ENCODE measurements around the gene DSG2. TPM values are rescaled to one million over a fixed set of nuclear protein-coding genes. Genes with fewer than 3 reads are reported as not detected.
"Not testable (repeated sequence)": the region's sequence is repeated elsewhere in the genome, so short reads cannot be mapped to it uniquely, and the experiment has no call there.

DSG2 gene
- total RNA-seq, 1 donor from 2014 or later, result 3.3 TPM

DNA sequence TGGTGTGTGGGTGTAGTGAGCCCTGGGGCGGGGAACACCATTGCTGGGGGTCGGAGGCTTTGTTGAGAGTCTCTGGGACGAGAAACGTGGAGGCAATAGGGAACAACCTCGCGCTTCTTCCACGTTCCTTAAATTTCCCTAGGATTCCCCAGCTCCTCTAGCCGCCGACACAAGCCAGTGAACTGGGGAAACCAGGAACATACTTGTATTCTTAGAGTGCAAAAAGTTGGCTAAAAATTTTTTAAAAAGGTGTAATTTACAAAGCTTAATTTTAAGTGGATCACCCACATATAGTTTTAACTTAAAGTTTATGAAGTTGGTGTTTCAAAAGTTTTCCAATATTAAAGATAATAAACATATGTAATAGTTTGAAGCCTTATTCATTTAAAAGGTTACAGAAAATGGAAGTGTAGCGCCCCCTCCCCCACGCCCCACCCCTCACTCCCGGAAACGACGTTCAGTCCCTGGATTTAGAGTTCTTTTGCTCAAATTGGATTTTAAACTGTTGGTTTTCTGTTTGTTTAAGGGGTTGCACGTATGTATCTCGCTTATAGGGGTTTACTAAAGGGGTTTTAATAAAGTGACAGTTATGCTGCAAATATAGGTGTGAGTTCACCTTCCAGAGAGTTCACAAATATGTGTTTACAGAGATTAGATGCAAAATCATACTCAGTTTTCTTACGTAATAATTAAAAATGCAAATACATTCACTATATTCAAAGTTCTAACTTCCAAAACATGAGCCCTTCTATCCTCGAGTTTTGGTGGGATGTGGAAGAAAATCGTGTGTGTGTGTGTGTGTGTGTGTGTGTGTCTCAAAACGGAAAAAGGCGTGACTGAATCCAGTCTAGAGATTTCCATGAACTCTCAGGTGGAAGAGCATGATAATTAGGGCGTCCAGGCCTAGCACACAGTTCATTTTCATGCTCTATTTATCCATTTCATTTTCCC is 872 bp downstream of the DSG2 start:
- FAIRE-seq (no peak), DNase-seq (ENCODE audit: low spot score in 2 of 2) (no peak)

DNA sequence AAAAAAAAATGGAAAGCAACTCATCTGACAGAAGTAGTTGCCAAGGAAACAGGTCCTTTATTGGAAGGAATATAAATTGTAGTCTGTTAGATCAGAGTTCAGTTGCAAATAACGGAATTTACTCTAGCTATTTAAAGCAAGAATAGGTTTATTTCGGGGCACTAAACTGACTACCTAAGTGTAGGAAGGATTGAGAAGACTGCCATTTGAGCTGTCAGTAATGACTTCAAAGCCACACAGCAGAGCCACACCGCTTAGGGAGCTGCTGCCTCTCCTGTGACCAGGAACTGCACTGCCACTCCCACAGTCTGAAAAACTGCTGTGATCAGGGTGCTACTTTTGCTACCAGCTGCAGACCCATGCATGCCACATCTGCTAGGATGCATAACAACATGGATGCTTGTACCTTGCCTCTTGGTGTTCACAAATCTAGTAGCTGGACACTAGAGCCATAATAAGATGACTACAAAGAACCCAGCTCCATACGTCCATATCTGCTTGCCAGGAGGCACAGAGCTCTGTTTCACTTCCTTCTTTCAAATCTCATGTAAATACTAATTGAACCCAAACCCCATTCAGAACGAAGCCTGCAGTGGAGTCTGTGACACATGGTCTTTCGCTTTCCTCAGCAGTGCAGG is 2.2 kb downstream of the DSG2 start:
- DNase-seq (ENCODE audit: low spot score in 2 of 2), result no peak
- no peak for FAIRE-seq

DNA sequence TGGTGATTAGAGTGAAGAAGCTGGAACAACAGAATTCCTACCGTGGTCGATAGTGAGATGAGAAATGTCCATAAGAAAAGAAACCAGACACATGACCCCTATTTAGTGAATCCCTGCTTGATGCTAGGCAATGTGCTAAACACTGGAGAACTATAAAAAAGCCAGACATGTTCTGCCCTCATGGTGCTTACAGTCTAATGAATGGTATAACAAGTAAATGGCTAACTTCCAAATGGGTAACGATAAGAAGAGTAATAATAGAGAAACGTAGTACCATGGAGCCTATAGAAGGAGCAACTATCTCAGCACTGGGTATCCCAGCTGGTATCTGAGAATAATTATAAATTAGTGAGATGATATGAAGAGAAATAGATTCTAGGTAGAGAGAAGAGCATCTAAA is 5.0 kb downstream of the DSG2 start:
- no peak for DNase-seq (ENCODE audit: low spot score in 2 of 2)
- no peak for FAIRE-seq

DNA sequence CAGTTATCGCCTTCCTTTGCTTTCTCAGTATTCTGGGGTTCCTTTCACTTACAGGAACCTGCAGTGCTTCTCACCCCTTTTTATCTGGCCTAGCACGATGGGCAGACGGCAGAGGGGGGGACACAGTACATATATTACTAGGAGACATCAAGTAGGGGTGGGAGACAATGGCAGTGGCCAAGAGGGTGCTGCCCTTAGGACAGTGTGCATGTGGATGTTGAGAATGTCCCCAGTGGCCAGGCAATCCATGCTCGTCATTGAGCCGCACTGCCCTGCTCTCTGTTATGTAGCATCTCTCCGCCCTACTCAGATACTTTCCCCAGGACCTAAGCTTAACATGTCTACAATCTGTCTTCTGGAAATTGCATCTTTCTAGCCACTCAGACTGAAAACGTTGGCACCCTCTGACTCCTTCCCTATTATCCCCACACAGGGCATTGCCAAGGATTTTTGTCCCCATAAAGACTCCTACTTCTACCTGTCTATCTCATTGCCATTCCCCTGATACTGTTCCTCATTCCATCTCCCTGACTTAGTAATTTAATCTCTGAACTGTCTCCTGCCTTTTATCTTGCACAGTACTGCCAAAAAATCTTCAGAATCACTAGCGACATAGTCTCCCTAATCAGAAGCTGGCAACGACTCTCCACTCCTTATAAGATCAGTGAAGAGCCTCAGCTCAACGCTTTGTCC is 6.6 kb downstream of the DSG2 start:
- DNase-seq (ENCODE audit: low spot score in 2 of 2), result no peak
- FAIRE-seq, result no peak

DNA sequence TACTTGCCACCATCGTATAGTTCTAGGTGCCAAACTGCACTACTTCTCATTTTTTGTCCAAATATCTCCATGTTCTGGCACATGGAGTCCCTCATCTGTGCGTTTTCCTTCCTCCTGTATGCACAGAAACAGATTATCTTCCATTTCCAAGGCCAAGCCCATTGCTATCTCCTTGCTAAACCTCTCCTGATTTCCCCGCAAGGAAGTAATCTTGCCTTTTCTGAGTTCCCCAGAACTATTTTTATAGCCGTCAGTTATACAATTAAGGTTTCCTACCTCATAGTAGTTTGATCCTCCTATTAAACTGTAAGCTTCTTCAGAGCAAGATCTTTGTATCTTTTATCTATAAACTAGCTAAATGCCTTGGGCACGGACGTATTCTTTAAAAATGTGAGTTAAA is 7.2 kb downstream of the DSG2 start:
- DNase-seq (ENCODE audit: low spot score in 2 of 2) (no peak), FAIRE-seq (no peak)

DNA sequence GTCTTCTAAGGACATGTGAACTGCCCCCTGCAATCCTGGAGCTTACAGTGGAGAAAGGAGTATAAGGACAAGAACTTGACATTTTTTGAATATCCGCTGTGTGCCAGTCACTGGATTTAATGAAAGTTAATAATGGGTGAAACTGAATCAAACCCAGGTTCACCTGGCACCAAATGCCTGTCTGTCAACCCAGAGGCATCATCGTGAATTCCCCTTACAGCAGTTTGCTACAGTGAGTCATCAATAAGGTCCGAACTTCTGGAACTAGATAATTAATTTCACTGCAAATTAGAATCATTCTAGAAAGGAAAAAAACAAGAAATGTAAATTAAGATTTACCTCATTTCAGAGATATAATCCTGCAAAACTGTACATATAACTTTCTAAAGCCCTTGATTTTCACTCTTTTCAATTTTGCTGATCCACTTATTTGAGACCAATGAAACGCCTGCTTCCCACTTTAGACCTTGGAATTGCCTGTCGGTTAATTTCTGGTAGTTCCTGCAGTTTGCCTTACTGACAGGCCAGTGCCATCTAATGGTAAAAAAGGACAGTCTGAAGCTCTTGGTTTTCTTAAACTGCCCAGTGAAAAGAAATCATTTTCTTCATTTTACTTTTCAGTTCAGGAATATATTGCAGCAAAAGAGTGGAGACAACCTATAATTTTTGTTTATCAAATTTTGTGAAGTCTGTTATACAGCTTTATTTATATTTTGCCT is 8.2 kb downstream of the DSG2 start:
- FAIRE-seq, result no peak
- DNase-seq (ENCODE audit: low spot score in 2 of 2), result no peak

DNA sequence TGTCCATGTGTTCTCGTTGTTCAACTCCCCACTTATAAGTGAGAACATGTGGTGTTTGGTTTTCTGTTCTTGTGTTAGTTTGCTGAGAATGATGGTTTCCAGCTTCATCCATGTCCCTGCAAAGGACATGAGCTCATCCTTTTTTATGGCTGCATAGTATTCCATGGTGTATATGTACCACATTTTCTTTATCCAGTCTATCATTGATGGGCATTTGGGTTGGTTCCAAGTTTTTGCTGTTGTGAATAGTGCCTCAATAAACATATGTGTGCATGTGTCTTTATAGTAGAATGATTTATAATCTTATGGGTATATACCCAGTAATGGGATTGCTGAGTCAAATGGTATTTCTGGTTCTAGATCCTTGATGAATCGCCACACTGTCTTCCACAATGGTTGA is 9.1 kb downstream of the DSG2 start:
- not testable (repeated sequence) for FAIRE-seq; DNase-seq (ENCODE audit: low spot score in 2 of 2)

DNA sequence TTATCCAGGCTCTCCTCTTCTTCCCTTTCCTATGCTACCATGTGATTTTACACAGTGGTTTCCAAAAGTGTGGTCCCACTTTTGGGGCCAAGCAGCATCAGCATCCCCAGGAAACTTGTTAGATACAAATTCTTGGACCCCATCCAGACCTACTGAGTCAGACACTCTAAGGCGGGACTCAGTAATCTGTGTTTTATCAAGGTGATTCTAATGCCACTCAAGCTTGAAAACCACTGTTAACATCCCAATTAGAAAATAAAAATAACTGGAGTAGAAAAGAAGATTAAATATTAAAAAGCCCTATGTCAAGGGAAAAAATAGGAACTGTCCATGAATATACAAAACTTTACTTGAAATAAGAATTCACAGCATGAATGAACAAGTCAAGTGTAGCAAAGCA is 10.8 kb downstream of the DSG2 start:
- no peak for DNase-seq (ENCODE audit: low spot score in 2 of 2)
- FAIRE-seq, result no peak

DNA sequence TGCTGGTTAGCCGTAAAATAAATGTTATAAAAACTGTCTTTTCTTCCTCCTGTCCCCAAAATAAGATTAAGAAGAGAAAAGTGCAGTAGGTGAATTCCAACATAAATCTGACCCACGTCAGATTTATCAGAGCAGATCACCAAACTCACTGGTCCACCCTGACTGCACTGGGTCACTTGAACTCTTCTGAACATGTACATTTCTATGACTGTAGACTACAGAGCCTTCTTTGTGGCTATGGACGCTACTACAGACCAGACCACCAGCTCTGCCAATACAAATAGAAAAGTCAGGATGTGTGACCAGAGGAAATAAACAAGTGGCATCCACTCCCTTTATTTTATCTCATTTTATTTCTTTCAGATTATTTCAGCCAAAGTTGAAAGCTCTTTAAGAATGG is 11.6 kb downstream of the DSG2 start:
- FAIRE-seq, result no peak
- DNase-seq (ENCODE audit: low spot score in 2 of 2), result no peak

DNA sequence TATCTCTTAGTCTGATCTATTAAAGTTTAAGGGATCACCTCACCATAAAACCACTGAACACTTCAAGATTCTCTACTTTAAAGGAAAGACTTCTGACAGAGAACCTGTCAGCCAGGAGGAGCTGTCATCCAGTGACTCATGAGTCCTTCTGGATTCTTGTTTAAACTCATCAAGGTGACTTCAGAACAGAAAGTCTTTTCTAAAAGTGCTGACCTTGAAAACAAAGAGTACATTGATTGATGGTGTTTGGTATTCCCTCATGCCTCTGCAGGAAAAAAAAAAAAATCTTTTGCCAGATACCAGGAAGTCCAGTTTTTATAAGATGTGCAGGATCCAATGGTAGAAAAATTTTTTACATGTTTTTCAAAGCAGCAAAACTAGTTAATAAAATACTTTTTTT is 12.3 kb downstream of the DSG2 start:
- FAIRE-seq (no peak), DNase-seq (ENCODE audit: low spot score in 2 of 2) (no peak)

DNA sequence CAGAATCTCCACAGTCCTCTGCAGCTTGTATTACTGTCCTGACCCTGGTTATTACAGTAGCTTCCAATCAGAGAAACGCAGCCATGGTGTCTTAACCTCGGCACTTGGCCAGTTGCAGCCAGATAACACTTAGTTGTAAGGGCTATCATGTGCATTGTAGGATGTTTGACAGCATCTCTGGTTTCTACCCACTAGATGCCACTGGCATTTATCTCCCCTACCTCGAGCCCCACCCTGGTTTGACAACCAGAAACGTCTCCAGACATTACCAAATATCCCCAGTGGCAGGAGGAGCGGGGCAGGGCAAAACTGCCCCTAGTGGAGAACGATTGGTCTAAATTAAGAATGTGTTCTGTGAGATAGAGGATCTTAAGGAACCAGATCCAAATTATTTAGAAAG is 13.1 kb downstream of the DSG2 start:
- no peak for DNase-seq (ENCODE audit: low spot score in 2 of 2)
- FAIRE-seq, result no peak

DNA sequence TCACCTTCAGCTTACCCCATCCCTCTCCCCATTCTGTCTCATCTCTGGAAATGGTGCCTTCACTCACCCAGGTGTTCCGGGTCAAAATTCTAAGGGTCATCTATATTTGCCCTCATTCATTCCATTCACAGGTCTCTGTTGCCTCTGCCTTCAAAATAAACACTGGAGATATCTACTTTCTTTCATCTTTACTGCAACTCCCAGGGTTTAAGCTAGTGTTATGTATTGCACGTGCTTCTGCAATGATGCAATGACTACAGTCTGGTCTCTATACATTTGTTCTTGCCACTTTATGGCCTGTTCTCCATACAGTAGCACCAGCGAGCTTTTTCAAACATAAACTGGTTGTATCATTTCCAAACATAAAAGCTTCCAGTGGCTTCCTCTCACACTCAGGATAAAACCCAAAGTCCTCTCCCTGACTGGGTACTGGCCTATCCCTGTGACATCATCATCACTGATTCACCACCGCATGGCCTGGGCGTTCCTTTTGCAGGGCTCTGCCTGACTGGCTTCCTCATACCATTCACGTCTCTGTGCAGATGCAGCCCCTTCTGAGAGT is 14.3 kb downstream of the DSG2 start:
- no peak for DNase-seq (ENCODE audit: low spot score in 2 of 2)
- no peak for FAIRE-seq

DNA sequence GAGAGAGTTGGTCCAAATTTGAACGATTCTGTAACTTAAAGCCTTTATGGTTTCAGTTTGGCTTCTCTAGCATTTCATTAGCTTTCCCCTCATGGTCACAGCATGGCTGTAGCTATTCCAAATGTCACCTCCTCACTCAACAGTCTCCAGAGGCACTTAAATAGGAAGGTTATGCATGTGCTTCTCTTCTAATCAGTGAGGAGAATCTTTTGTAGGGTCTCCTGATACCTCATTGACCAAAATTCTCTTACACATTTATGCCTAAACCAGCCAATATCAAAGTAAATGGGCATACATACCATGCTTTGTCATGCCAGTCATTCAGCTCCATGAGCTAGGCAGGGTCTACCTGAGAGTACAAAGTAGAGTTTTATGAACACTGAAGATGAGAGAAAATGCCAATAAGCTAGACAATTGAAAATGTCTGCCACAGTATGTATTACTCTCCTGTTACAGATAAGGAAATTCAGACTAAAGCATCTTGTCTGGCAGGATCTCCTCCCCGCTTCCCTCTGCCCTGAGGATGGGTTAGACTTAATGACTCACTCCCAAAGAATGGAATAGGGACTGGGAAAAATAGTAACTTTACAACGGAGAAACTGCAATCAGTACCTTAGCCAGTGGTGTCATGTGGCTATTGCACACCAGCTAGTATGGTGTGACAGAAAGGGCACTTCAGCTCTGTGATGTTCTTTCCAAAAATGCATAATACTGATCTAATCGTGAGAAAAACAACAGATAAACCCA is 15.4 kb downstream of the DSG2 start:
- FAIRE-seq (no peak), DNase-seq (ENCODE audit: low spot score in 2 of 2) (no peak)

DNA sequence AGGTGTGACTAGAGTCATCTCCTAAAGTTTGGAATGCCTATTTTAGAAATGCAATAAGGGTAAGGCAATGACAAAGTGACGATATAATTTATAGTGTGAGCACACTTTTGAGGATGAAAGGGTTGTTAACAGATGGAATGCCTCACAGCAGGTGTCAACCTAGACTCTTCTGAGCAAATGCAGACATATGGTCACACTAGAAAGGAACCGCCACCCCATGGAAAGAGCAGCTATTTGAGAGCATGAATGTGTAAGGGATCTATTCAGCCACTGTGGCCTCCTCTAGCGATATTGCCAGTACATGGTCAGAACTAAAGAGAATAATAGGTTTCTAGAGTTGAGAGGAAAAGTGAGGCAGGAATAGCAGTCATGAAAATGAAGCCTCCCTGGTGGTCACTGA is 18.5 kb downstream of the DSG2 start:
- no peak for FAIRE-seq
- DNase-seq (ENCODE audit: low spot score in 2 of 2), result no peak

DNA sequence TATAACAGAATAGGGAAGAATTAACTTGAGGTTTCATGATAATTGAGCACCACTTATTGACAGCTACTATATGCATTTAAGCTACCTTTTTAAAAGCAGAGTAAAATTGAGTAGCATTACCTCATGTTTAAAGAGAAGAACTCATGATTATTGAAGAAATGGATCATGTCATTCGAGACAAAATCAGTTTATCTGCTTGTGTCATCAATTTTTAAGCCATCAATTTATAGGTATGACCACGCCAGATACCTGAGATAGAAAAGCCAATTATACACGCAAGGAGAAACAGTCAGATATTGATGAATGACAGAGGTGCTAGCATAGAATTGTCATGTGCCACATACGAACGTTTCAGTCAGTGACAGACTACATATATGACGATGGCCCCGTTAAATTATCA is 28.4 kb downstream of the DSG2 start:
- DNase-seq (ENCODE audit: low spot score in 2 of 2), result no peak
- no peak for FAIRE-seq

DNA sequence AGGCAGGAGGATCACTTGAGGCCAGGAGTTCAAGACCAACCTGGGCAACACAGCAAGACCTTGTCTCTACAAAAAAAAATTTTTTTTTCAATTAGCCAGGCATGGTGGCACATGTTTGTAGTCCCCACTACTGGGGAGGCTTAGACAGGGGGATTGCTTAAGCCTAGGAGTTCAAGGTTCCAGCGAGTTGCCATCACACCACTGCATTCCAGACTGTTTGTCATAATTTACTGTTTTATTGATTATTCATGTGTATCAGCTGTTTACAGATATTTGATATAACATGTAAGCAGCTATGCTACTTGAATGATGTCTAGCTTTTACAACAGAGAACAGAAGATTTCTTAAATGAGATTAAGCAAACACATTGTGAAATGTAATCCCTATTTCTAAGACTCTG is 35.3 kb downstream of the DSG2 start:
- FAIRE-seq, result no peak
- DNase-seq (ENCODE audit: low spot score in 2 of 2), result no peak

DNA sequence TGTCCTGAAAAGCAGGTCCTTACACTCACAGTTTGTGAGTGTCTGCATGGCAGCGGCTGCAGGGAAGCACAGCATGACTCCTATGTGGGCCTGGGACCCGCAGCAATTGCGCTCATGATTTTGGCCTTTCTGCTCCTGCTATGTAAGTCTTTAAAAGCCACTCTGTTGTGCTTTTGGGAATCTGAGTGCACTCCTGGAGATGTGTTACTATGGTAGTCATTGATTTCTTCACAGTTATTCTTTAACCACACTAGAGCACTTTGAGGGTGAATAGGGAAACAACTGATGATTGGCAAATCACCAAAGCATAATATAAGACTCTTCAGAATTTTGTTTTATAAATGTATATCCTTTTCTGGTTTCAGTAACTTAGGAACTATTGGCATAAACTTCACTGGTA is 40.9 kb downstream of the DSG2 start:
- FAIRE-seq, result no peak
- no peak for DNase-seq (ENCODE audit: low spot score in 2 of 2)

DNA sequence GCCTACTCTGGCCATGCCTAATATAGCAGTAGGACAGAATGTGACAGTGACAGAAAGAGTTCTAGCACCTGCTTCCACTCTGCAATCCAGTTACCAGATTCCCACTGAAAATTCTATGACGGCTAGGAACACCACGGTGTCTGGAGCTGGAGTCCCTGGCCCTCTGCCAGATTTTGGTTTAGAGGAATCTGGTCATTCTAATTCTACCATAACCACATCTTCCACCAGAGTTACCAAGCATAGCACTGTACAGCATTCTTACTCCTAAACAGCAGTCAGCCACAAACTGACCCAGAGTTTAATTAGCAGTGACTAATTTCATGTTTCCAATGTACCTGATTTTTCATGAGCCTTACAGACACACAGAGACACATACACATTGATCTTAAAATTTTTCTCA is 48.5 kb downstream of the DSG2 start:
- DNase-seq (ENCODE audit: low spot score in 2 of 2) (no peak), FAIRE-seq (no peak)

DNA sequence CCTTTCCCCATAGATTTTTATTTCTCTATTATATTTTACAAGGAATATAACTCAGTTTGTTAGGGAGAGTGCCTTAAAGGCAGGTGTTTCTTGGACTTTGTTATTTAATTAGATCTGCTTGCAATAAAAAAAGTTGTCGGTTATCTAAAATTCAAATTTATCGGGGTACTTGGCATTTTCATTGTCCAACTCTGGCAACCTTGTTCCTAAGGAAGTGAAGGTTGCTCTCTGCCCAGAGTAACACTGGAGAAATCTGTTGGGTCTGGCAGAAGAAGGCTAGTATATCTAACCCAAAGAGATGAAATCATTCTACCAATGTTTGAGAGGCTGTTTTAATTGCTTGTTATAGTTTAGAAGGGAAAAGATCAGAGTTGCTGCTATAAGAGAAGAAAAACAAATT is 50.9 kb downstream of the DSG2 start:
- DNase-seq (ENCODE audit: low spot score in 2 of 2), result no peak
- FAIRE-seq, result no peak

DNA sequence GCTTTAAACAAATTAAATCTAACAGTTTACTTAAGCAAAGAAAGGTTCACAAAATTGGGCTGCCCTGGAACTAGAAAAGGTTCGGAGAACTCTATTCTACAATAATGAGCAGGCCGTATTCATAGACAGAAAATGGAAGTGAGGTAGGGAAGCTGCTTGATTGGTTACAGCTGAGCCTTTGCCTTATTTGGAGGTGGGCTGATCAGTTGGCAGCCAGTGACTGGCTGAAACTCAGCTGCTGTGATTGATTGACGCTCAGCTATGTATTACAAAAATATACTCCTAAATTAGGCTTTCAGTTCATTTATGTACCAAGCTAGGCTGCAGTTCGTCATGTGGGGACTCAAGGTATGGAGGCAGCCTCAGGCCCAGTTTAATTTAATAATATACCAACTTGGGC is 51.4 kb downstream of the DSG2 start:
- no peak for DNase-seq (ENCODE audit: low spot score in 2 of 2)
- FAIRE-seq, result no peak
